Gastrocnemius medialis (tissue), 4 donors: ENCODE measurements around the gene AP3B1. TPM values are rescaled to one million over a fixed set of nuclear protein-coding genes. Genes with fewer than 3 reads are reported as not detected.

ENCODE experiments used
- ATAC-seq, 2 donors: fragments of 150-250 bp; one replicate each; pipeline ENCODE4 v1.9.1; 2016
- DNase-seq, 2 donors: peaks; one replicate each; pipeline ENCODE4 v3.0.0-alpha.2; 2019
- H3K27ac ChIP-seq, 4 donors: fragments of 200-600 bp; sonication (generic); 1 replicate in 1 of 4; 2 replicates in 3 of 4; pipeline ENCODE4 v1.5.1; 2016 to 2018; ENCODE audit warnings: mild to moderate bottlenecking in 2 of 4, moderate library complexity in 1 of 4
- H3K27me3 ChIP-seq, 3 donors: fragments of 200-600 bp; sonication (generic) in 2 of 3; 1 replicate in 1 of 3; 2 replicates in 2 of 3; pipeline versions ENCODE4 v1.5.1 to v1.6.0; 2016 to 2019; ENCODE audit warnings: mild to moderate bottlenecking in 1 of 3, moderate library complexity in 1 of 3
- H3K36me3 ChIP-seq, 2 donors: fragments of 200-600 bp; sonication (generic) in 1 of 2; one replicate each; pipeline ENCODE4 v1.5.1; 2017 to 2018
- H3K4me1 ChIP-seq, 2 donors: fragments of 200-600 bp; sonication (generic) in 1 of 2; one replicate each; pipeline ENCODE4 v1.5.1; 2016 to 2017; ENCODE audit warnings: mild to moderate bottlenecking in 2 of 2
- H3K4me3 ChIP-seq, 4 donors: fragments of 200-600 bp; sonication (generic) in 3 of 4; 1 replicate in 1 of 4; 2 replicates in 3 of 4; pipeline ENCODE4 v1.5.1; 2016 to 2019; ENCODE audit warnings: mild to moderate bottlenecking in 2 of 4
- H3K9me3 ChIP-seq, 3 donors: fragments of 200-600 bp; sonication (generic) in 2 of 3; 1 replicate in 1 of 3; 2 replicates in 2 of 3; pipeline ENCODE4 v1.5.1; 2016 to 2019
- CTCF ChIP-seq, 5 experiments: fragments of 450-650 bp in 3 of 5; fragments of 200-600 bp in 2 of 5; sonication (generic) in 2 of 5; IDR thresholded peaks in 4 of 5; conservative IDR thresholded peaks in 1 of 5; 1 replicate in 4 of 5; 2 replicates in 1 of 5; pipeline ENCODE4 v1.5.1; 2016 to 2019; ENCODE audit warnings: antibody characterized with exemption in 5 of 5, mild to moderate bottlenecking in 3 of 5, moderate library complexity in 3 of 5
- POLR2A ChIP-seq, 2 donors: fragments of 450-650 bp; IDR thresholded peaks; one replicate each; pipeline ENCODE4 v1.6.1; 2017; ENCODE audit warnings: antibody characterized with exemption in 2 of 2, mild to moderate bottlenecking in 2 of 2, moderate library complexity in 2 of 2
- in situ Hi-C, 4 donors: fragments of 200-750 bp; cut with MboI; loops; one replicate each; pipeline versions ENCODE4 v1.15.0 to v1.8.0; 2017; ENCODE audit warnings: low sequenced_read_pairs in 4 of 4
- intact Hi-C: fragments of 100-400 bp; cut with DNase I; formaldehyde crosslinking; loops from one replicate; pipeline ENCODE4 v1.15.1; 2023; ENCODE audit warnings: low total_unique reads
- total RNA-seq, 4 donors: library from RNA; depleted of rRNA; stranded (reverse); fragments of >200 nt; gene quantifications; one replicate each; pipeline versions ENCODE4 v1.1.0 to v1.2.3, GENCODE V29; 2016

AP3B1 gene
- total RNA-seq: 10 to 100 TPM; 17.9 to 26.0 (median 22.6) TPM

- in situ Hi-C loops: loop anchor here (5.0 kb wide), 1 partner anchor 63 kb away; no protein-coding TSS in a partner anchor
- Histone ChIP-seq H3K36me3 (no peaks in the 10 kb centered on the region), H3K27me3 (peaks cover 0 to 4% (median 0%) of the 10 kb centered on the region in 3 donors), H3K9me3 (no peaks in the 10 kb centered on the region), H3K27ac (peak within 1 kb of the TSS; percentile 79 to 93 (median 89)), H3K4me3 (peak within 1 kb of the TSS; percentile 83 to 99 (median 91)), H3K4me1 (peaks cover 15 to 16% of the 10 kb centered on the region in 2 donors)
- intact Hi-C loops: loop anchor here (1.0 to 10.0 kb wide), 5 partner anchors 66 to 614 kb away; partner anchors contain the start of genes SCAMP1 and TBCA
- peak; percentile 97 to 99 for DNase-seq
- TF ChIP-seq POLR2A (IDR thresholded peaks at IDR 0.05) (peak; percentile 79 to 86), CTCF (IDR thresholded peaks at IDR 0.05 in 4 of 5, conservative IDR thresholded peaks at IDR 0.05 in 1 of 5) (peak in 1 of 5 experiments; percentile 10)
- ATAC-seq: peak; percentile 95 to 98
These were observed at the start of gene AP3B1 for GRCh38 chr5:78294248-78295034. Gene AP3B1, minus strand, starts transcription at chr5:78294698. Its CDS starts 119 bp downstream, at chr5:78294579.

DNA sequence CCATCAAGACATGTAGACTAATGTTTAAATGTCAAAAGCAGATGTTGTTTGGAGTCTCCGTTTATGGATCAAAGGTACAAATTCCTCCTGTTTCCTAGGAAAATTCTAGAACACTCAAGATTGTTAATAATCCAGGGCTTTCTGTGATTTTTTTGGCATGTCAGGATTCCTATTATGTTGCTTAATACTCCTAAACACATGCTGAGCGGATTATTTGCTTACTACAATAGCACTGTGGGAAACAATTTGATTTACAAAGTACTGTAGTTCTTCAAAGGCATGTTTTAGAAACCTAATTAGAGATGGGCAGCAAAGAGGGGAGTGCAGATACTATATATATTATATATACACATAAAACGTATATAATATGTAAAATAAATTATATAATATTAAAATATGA lies 46.9 kb upstream of the AP3B1 start:
- no peaks in the 10 kb centered on the region for H3K36me3 ChIP-seq
- TF ChIP-seq POLR2A (IDR thresholded peaks at IDR 0.05) (no peak), CTCF (IDR thresholded peaks at IDR 0.05 in 4 of 5, conservative IDR thresholded peaks at IDR 0.05 in 1 of 5) (no peak)
- no peak overlapping the region for H3K4me3 ChIP-seq
- H3K9me3 ChIP-seq: no peaks in the 10 kb centered on the region
- no peaks in the 10 kb centered on the region for H3K27me3 ChIP-seq
- in situ Hi-C loops (no loop called here), intact Hi-C loops (no loop called here)
- no peak for ATAC-seq
- no peak for DNase-seq
- no peaks in the 10 kb centered on the region for H3K4me1 ChIP-seq
- H3K27ac ChIP-seq: no peak overlapping the region

DNA sequence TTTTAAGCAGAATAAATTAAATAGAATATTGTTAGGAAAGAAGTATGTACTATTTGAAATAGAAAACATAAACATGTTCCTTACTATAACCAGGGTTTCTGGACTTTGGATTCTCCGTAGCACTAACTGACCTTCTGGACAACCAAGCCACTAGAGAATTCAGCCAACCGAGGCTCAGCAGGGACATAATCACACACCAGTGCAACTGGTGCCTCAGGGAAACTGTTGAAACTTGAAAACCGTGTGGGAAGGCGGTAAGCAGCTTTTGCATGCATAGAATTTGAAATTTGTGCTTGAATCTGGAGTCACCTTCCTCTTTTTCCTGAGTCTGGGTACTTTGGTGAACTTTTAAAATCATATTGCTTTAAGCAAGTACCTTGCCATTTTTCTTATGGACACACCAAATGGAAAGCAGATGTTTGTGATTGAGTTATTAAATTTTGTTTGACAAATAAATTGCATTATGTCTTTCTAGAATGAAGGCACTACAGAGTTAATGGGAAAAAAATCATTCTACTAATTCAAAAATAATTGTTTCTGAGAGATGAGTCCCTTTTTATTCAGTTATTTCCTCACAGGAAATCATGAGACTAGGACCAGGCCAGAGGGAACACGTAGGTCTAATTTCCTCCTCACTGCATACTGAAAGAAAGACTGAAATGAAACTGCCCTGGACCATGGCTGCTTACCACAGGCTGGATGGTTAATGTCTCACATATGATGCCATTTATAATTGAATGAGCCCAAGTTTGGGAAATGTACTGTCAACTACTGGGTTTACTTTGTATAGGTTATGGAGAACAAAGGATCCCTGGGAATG lies 45.3 kb upstream of the AP3B1 start:
- ATAC-seq (no peak), DNase-seq (no peak)
- Histone ChIP-seq H3K27me3 (no peaks in the 10 kb centered on the region), H3K4me1 (no peaks in the 10 kb centered on the region), H3K4me3 (no peak overlapping the region), H3K36me3 (no peaks in the 10 kb centered on the region), H3K9me3 (no peaks in the 10 kb centered on the region), H3K27ac (no peak overlapping the region)
- no peak for TF ChIP-seq POLR2A (IDR thresholded peaks at IDR 0.05)
- TF ChIP-seq CTCF (IDR thresholded peaks at IDR 0.05 in 4 of 5, conservative IDR thresholded peaks at IDR 0.05 in 1 of 5): no peak
- in situ Hi-C loops: no loop called here
- intact Hi-C loops: no loop called here

- intact Hi-C loops (no loop called here), in situ Hi-C loops (no loop called here)
- no peak overlapping the region for H3K4me3 ChIP-seq
- H3K27ac ChIP-seq: no peak overlapping the region
- DNase-seq (no peak), ATAC-seq (no peak)
- TF ChIP-seq CTCF (IDR thresholded peaks at IDR 0.05 in 4 of 5, conservative IDR thresholded peaks at IDR 0.05 in 1 of 5) (no peak), POLR2A (IDR thresholded peaks at IDR 0.05) (no peak)
- H3K4me1 ChIP-seq: no peaks in the 10 kb centered on the region
- H3K36me3 ChIP-seq: no peaks in the 10 kb centered on the region
- H3K9me3 ChIP-seq: no peaks in the 10 kb centered on the region
- no peaks in the 10 kb centered on the region for H3K27me3 ChIP-seq
These were observed 42.2 kb upstream of the AP3B1 start for GRCh38 chr5:78336698-78337097.
